Endothelial cell (in vitro differentiated cells): ENCODE measurements around the gene XXYLT1. TPM values are rescaled to one million over a fixed set of nuclear protein-coding genes. Genes with fewer than 3 reads are reported as not detected.

ENCODE experiments used
- DNase-seq: peaks from one replicate; pipeline ENCODE4 v3.0.0; 2021; ENCODE audit warnings: low spot score
- H3K27ac Mint-ChIP-seq: one replicate; pipeline ENCODE4 v1.8.0; 2021; ENCODE audit warnings: mixed read lengths, inconsistent platforms; ENCODE audit not compliant: unreplicated experiment
- H3K27me3 Mint-ChIP-seq: one replicate; pipeline ENCODE4 v1.8.0; 2021; ENCODE audit warnings: mild to moderate bottlenecking, moderate library complexity, mixed read lengths, inconsistent platforms; ENCODE audit not compliant: unreplicated experiment
- H3K36me3 Mint-ChIP-seq: one replicate; pipeline ENCODE4 v1.8.0; 2021; ENCODE audit warnings: mild to moderate bottlenecking, low read depth, mixed read lengths, inconsistent platforms; ENCODE audit not compliant: unreplicated experiment
- H3K4me1 Mint-ChIP-seq: one replicate; pipeline ENCODE4 v1.8.0; 2021; ENCODE audit warnings: mild to moderate bottlenecking, mixed read lengths, inconsistent platforms; ENCODE audit not compliant: unreplicated experiment
- H3K4me3 Mint-ChIP-seq: one replicate; pipeline ENCODE4 v1.8.0; 2021; ENCODE audit warnings: mild to moderate bottlenecking, mixed read lengths, inconsistent platforms; ENCODE audit not compliant: unreplicated experiment
- H3K9me3 Mint-ChIP-seq: one replicate; pipeline ENCODE4 v1.8.0; 2021; ENCODE audit warnings: mixed read lengths, inconsistent platforms; ENCODE audit not compliant: unreplicated experiment
- total RNA-seq: library from RNA; stranded (reverse); fragmentation: NEBNext Ultra II Directional; extraction: Animal tissue kit (Norgen Biotek cat#: 25700); gene quantifications from one replicate; pipeline ENCODE4 v1.2.1, GENCODE V29; 2021; ENCODE audit not compliant: unreplicated experiment
- TF ChIP-seq, protein P1 (sequence below): fragments of 200-600 bp; sonication (generic); IDR thresholded peaks from one replicate; pipeline ENCODE4 v1.5.0; 2021; ENCODE audit warnings: antibody characterized with exemption; ENCODE audit not compliant: unreplicated experiment

XXYLT1 gene
- total RNA-seq, 1 donor from 2014 or later = 25.0 TPM

DNA sequence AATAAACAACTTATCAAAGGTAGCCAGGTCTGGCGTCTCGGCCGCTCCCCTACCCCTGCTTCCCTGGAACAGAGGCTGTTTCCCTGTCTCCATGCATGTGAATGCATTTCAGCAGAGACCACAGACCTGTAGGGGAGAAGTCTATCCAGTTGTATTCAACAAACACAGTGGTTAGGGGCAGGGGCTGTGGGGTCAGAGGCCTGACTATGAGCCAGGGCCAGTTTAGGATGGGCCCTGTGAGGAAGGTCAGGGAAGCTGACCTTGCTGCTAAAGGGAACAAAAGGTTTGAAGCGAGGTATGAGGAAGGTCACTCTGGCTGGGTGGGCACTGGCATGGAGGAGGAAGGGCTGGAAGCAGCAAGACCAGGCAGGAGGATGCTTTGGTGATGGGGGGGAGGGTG lies 184.6 kb downstream of the XXYLT1 start:
- no peak overlapping the region for H3K27ac Mint-ChIP-seq
- peaks cover 36% of the 10 kb centered on the region for H3K4me1 Mint-ChIP-seq
- DNase-seq = no peak
- H3K9me3 Mint-ChIP-seq = no peaks in the 10 kb centered on the region
- peaks cover 16% of the 10 kb centered on the region for H3K27me3 Mint-ChIP-seq
- peaks cover 15% of the 10 kb centered on the region for H3K36me3 Mint-ChIP-seq
- no peak overlapping the region for H3K4me3 Mint-ChIP-seq
- TF ChIP-seq, protein P1, sequence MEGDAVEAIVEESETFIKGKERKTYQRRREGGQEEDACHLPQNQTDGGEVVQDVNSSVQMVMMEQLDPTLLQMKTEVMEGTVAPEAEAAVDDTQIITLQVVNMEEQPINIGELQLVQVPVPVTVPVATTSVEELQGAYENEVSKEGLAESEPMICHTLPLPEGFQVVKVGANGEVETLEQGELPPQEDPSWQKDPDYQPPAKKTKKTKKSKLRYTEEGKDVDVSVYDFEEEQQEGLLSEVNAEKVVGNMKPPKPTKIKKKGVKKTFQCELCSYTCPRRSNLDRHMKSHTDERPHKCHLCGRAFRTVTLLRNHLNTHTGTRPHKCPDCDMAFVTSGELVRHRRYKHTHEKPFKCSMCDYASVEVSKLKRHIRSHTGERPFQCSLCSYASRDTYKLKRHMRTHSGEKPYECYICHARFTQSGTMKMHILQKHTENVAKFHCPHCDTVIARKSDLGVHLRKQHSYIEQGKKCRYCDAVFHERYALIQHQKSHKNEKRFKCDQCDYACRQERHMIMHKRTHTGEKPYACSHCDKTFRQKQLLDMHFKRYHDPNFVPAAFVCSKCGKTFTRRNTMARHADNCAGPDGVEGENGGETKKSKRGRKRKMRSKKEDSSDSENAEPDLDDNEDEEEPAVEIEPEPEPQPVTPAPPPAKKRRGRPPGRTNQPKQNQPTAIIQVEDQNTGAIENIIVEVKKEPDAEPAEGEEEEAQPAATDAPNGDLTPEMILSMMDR = no peak

DNA sequence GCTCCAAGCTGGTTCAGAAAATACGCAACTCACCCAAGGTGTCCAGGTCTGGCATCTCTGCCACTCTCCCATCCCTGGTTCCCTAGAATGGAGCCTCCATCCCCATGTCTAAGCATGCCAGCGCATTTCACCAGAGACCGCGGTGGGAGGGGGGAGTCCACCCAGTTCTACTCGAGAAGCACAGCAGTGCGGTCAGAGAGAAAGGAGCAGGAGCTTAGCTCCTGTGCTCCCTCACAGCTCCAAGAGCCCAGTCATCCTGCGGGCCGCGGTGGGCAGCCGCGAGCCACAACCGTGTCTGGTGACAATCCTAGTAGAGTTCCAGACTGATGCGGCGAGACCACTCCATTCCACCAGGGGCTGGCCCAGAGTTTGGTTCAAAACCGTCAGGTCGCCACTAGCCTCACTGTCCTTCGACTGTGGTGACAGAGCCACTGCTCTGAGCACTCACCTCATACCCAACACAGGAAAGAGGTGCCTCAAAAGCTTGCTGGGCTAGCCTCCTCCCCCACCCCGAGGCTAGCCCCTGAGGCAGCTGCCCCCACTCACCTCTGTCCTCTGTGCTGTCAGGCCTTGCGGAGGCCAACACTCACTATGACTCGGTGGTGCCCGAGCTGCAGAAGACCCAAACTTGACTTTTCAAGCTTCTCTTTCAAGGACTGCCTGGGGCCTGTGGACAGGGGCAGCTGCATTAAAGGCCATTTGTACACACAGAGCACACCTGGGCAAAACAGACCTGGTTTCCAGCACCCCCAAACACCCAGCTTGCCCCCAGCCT lies 185.4 kb downstream of the XXYLT1 start:
- Mint-ChIP-seq H3K27ac (no peak overlapping the region), H3K9me3 (no peaks in the 10 kb centered on the region), H3K4me3 (no peak overlapping the region), H3K4me1 (peaks cover 36% of the 10 kb centered on the region), H3K36me3 (peaks cover 15% of the 10 kb centered on the region), H3K27me3 (peaks cover 16% of the 10 kb centered on the region)
- DNase-seq = no peak
- TF ChIP-seq, protein P1 = no peak

DNA sequence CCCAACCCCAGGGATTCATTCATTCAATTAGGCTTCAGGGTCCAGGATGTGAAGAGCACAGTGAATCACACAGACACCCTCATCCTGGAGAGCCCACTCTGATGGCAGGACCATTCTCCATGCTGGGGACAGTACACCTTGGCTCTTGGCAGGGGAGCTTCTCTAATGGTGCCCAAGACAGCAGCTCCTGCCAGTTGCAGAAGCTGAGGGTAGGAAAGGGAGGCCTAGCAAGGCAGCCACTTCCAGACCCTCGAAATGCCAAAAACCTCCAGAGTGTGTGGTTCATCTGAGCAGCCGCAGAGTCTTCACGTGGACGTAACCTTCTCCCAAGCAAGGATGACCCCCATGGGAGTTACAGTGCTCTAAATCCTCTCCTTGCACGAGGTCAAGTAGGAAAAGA lies 186.2 kb downstream of the XXYLT1 start:
- H3K4me1 Mint-ChIP-seq = peaks cover 41% of the 10 kb centered on the region
- TF ChIP-seq, protein P1 = no peak
- peaks cover 17% of the 10 kb centered on the region for H3K36me3 Mint-ChIP-seq
- H3K4me3 Mint-ChIP-seq = no peak overlapping the region
- no peak overlapping the region for H3K27ac Mint-ChIP-seq
- H3K27me3 Mint-ChIP-seq = peaks cover 17% of the 10 kb centered on the region
- no peaks in the 10 kb centered on the region for H3K9me3 Mint-ChIP-seq
- no peak for DNase-seq

DNA sequence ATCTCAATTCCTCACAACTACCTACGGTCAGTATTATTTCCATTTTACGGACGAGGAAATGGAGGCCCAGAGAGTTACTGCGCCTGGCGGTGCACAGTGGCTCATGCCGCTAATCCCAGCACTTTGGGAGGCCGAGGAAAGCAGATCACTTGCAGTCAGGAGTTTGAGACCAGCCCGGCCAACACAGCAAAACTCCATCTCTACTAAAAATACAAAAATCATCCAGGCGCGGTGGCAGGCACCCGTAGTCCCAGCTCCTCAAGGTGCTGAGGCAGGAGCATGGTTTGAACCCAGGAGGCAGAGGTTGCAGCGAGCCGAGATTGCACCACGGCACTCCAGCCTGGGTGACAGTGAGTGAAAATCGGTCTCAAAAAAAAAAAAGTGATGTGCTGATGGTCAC lies 187.3 kb downstream of the XXYLT1 start:
- TF ChIP-seq, protein P1 = no peak
- no peak overlapping the region for H3K4me3 Mint-ChIP-seq
- peaks cover 20% of the 10 kb centered on the region for H3K36me3 Mint-ChIP-seq
- peaks cover 25% of the 10 kb centered on the region for H3K27me3 Mint-ChIP-seq
- H3K27ac Mint-ChIP-seq = no peak overlapping the region
- DNase-seq = no peak
- H3K9me3 Mint-ChIP-seq = no peaks in the 10 kb centered on the region
- H3K4me1 Mint-ChIP-seq = peaks cover 50% of the 10 kb centered on the region

DNA sequence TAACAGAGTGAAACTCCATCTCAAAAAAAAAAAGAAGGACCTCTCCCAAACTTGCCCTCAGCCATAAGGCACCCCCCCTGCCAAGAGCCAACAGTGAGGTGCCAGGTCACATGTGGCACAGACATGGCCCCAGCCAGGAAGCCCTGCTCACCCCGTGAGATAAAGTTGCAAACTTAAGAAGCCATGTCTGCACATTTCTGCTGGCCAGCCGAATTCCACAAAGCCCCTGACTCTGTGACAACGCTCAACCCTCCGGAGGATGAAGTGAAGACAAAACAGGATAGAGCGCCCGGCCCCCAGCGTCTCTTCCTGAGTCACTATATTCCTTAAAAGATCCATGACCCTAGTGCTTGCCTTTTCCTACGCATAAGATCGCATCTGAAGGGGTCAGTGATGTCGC lies 188.1 kb downstream of the XXYLT1 start:
- Mint-ChIP-seq H3K4me3 (peak overlapping the region; percentile 64), H3K4me1 (peaks cover 50% of the 10 kb centered on the region), H3K9me3 (no peaks in the 10 kb centered on the region), H3K27me3 (peaks cover 27% of the 10 kb centered on the region), H3K36me3 (peaks cover 20% of the 10 kb centered on the region), H3K27ac (peak overlapping the region; percentile 78)
- TF ChIP-seq, protein P1 = no peak
- DNase-seq = no peak
